ENCODE data around the gene CEP85. TPM values are rescaled to one million over a fixed set of nuclear protein-coding genes. Genes with fewer than 3 reads are reported as not detected.
A peak's percentile ranks its signal among the peaks of the same experiment; 100 is the strongest.

CEP85 gene
- total and polyA plus RNA-seq, 9 of the 15 experiments (the other 6 are each of a cell fraction or from before 2014, with no cell fraction given), result 42.1 to 140 (median 92.6) TPM

DNA sequence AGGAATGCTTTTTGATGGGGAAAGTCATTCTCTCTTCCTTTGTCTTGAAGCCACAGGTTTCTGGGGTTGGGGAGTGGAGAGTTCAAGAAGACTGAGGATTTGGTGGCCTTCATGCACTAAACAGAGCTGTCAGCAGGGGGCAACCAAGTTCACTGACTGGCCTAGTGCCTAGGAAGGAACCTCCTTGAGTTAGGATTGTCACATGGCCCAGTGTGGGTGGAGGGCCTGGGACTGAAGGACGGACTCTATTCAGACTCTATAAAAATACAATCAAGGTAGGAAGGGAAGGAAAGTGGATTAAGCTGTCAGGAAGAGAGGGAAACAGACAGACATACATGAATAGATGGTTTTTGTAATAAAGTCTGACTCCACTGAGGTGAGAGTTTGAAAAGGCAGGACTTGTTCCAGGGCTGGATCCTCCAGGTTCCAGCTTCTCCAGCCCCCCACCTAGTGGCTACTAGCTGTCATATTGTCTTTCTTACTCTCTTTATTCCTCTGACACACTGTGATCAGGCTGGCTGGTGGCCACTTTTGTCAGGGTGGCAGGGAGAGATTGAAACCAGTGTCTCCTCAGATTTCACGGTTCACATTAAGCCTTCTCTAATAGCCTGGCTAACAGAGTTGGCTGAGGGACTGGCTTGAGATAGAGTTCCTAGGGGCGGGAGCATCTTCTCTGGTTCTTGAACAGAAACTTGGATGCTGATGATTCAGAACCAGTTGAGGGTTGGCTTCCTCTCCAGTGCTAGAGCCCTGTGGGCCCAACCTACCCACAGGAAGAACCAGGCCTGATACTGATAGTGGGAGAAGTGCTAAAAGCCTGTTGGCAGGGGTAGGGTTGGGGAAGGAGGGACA lies 41.8 kb downstream of the CEP85 start (continued):
- TF ChIP-seq STAG1 (CRISPR knock-in tag; IDR thresholded peaks at IDR 0.05; ENCODE audit: borderline replicate concordance) (peak; percentile 47; the same call in 1 of the 2 replicates), ZNF583 (CRISPR knock-in tag; IDR thresholded peaks at IDR 0.05) (no peak), YBX1 (IDR thresholded peaks at IDR 0.05) (no peak), SREBF2 (CRISPR knock-in tag; IDR thresholded peaks at IDR 0.05) (no peak), GABPA (tag; conservative IDR thresholded peaks at IDR 0.05; ENCODE audit: low read depth) (peak; percentile 48), TCFL5 (CRISPR knock-in tag; conservative IDR thresholded peaks at IDR 0.05) (no peak), TFAM (CRISPR knock-in tag; conservative IDR thresholded peaks at IDR 0.05) (no peak)
- TF ChIP-seq, protein P1, sequence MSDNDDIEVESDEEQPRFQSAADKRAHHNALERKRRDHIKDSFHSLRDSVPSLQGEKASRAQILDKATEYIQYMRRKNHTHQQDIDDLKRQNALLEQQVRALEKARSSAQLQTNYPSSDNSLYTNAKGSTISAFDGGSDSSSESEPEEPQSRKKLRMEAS (CRISPR knock-in tag; IDR thresholded peaks at IDR 0.05), result peak; percentile 43; the same call in 1 of the 2 replicates
- TF ChIP-seq, protein P2, sequence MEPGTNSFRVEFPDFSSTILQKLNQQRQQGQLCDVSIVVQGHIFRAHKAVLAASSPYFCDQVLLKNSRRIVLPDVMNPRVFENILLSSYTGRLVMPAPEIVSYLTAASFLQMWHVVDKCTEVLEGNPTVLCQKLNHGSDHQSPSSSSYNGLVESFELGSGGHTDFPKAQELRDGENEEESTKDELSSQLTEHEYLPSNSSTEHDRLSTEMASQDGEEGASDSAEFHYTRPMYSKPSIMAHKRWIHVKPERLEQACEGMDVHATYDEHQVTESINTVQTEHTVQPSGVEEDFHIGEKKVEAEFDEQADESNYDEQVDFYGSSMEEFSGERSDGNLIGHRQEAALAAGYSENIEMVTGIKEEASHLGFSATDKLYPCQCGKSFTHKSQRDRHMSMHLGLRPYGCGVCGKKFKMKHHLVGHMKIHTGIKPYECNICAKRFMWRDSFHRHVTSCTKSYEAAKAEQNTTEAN (CRISPR knock-in tag; IDR thresholded peaks at IDR 0.05), result no peak
- TF ChIP-seq, protein P3, sequence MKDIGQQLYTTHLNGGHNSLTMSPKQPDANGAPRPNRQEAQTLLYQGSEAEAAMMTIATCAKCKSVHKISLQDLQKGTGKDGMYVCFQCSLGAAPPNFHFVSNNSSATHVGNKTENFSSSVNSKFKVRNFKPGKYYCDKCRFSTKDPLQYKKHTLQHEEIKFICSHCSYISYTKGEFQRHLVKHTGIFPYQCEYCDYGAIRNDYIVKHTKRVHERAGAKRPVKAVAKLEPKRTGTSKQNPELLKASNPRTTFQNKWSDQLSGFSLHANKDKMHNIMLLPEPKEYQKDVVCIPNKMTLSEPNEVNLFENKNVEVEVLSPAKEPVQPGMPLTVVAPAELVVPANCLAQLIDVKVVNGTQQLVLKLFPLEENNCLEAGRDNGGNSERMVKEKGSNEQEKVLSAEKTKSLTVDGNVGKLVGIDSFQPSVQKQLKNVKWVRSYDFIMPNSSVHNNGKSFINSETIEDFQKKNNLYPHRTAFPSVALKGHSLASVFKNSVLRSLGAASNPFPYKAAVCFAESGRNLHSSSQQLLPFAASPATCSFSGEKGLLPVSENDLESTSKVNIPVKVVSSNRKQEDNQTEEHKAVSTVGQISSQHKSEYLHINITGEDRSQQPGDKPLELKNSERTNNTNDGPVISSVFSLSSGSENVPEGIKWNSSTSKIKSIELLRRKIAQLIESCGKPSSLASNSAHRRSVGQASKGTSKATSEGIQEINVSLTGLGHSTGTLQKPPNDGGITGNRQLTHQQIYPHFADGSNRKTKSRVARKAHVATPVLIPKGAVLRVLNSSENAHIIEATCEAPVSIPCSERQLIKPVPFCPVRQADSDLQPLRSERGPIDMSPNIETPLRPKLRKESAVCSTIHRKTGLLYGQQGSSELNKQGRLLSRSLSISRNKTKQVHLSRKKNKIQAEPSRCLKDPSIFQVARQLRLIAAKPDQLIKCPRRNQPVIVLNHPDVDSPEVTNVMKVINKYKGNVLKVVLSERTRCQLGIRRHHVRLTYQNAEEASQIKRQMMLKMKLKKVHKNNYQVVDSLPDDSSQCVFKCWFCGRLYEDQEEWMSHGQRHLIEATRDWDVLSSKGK (CRISPR knock-in tag; IDR thresholded peaks at IDR 0.05), result no peak
- TF ChIP-seq, protein P4, sequence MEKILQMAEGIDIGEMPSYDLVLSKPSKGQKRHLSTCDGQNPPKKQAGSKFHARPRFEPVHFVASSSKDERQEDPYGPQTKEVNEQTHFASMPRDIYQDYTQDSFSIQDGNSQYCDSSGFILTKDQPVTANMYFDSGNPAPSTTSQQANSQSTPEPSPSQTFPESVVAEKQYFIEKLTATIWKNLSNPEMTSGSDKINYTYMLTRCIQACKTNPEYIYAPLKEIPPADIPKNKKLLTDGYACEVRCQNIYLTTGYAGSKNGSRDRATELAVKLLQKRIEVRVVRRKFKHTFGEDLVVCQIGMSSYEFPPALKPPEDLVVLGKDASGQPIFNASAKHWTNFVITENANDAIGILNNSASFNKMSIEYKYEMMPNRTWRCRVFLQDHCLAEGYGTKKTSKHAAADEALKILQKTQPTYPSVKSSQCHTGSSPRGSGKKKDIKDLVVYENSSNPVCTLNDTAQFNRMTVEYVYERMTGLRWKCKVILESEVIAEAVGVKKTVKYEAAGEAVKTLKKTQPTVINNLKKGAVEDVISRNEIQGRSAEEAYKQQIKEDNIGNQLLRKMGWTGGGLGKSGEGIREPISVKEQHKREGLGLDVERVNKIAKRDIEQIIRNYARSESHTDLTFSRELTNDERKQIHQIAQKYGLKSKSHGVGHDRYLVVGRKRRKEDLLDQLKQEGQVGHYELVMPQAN (IDR thresholded peaks at IDR 0.05; ENCODE audit: borderline replicate concordance), result peak; percentile 66; the same call in 1 of the 2 replicates

Measured in K562 (cell line).